Measurements from ENCODE around the gene RCAN2. TPM values are rescaled to one million over a fixed set of nuclear protein-coding genes. Genes with fewer than 3 reads are reported as not detected.

Gene RCAN2
- total and polyA plus RNA-seq, 9 of the 15 experiments (the other 6 are each of a cell fraction or from before 2014, with no cell fraction given): 0.04 TPM; not detected in 8

DNA sequence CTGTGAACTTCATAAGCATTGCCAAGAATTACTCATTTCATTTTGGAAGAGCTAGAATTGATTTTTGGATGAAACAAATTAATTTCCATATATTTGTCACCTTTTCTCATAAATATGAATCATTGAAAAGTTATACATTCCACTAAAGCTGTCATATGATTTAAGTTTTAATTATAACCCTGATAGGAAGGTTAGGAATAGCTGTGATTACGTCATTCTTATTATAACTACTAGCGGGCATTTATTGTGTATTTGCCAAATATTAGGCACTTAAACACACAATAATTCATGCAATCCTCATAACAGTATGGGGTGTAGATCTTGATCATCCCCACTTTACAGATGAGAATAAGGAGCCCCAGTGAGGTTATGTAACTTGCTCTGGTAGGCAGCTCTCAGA is 243.1 kb downstream of the RCAN2 start:
- CTCF ChIA-PET (ENCODE audit: low intra/inter-chr PET ratio): no interaction called here
- POLR2A ChIA-PET: no interaction called here
- Histone ChIP-seq H3K4me2 (ENCODE audit: insufficient read depth, low read length) (no peak overlapping the region), H3K4me3 (no peak overlapping the region), H3K9me1 (ENCODE audit: control insufficient read depth, insufficient read depth, low read length) (no peaks in the 10 kb centered on the region), H3K9ac (ENCODE audit: insufficient read depth in 1 of 2, low read depth in 2 of 2, low read length in 2 of 2) (no peak overlapping the region), H3K79me2 (ENCODE audit: control insufficient read depth, insufficient read depth, low read length) (no peaks in the 10 kb centered on the region), H3K36me3 (ENCODE audit: control insufficient read depth, insufficient read depth, low read length) (no peaks in the 10 kb centered on the region), H2AFZ (ENCODE audit: low read depth, low read length) (no peak overlapping the region), H3K4me1 (replicated peaks in 1 of 2; ENCODE audit: control insufficient read depth in 2 of 2, insufficient read depth in 2 of 2, low read length in 2 of 2) (no peaks in the 10 kb centered on the region), H4K20me1 (replicated peaks; ENCODE audit: control insufficient read depth, insufficient read depth, low read length) (no peaks in the 10 kb centered on the region), H3K9me3 (replicated peaks; ENCODE audit: control insufficient read depth, insufficient read depth, low read depth, low read length) (no peaks in the 10 kb centered on the region), H3K27ac (ENCODE audit: extremely low read depth, low read depth, low read length) (no peak overlapping the region), H3K27me3 (ENCODE audit: control insufficient read depth in 2 of 2, insufficient read depth in 2 of 2, low read length in 2 of 2) (no peaks in the 10 kb centered on the region)
- WGBS (ENCODE audit: insufficient coverage, low coverage, missing lambda C conversion rate): 0% methylated on average over 2 of the region's 2 CpGs
- no peak for FAIRE-seq
- no peak for ATAC-seq
- in situ Hi-C loops (cut with MboI): no loop called here
- TF ChIP-seq, protein P1, sequence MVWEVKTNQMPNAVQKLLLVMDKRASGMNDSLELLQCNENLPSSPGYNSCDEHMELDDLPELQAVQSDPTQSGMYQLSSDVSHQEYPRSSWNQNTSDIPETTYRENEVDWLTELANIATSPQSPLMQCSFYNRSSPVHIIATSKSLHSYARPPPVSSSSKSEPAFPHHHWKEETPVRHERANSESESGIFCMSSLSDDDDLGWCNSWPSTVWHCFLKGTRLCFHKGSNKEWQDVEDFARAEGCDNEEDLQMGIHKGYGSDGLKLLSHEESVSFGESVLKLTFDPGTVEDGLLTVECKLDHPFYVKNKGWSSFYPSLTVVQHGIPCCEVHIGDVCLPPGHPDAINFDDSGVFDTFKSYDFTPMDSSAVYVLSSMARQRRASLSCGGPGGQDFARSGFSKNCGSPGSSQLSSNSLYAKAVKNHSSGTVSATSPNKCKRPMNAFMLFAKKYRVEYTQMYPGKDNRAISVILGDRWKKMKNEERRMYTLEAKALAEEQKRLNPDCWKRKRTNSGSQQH (CRISPR knock-in tag; IDR thresholded peaks at IDR 0.05): no peak
- no peak for TF ChIP-seq CEBPG (CRISPR knock-in tag; IDR thresholded peaks at IDR 0.05)
- peak in 1 of 2 experiments; percentile 26; a peak in 1 of 4 replicates for TF ChIP-seq CEBPG (tag; conservative IDR thresholded peaks at IDR 0.05 in 1 of 2, IDR thresholded peaks at IDR 0.05 in 1 of 2)
- TF ChIP-seq, protein P2, sequence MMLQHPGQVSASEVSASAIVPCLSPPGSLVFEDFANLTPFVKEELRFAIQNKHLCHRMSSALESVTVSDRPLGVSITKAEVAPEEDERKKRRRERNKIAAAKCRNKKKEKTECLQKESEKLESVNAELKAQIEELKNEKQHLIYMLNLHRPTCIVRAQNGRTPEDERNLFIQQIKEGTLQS (IDR thresholded peaks at IDR 0.05): peak; percentile 46
- TF ChIP-seq, protein P2 (CRISPR knock-in tag; conservative IDR thresholded peaks at IDR 0.05): no peak
- TF ChIP-seq HIVEP1 (CRISPR knock-in tag; IDR thresholded peaks at IDR 0.05): no peak
- no peak for TF ChIP-seq YY1 (IDR thresholded peaks at IDR 0.05; ENCODE audit: borderline replicate concordance in 1 of 3, control insufficient read depth in 1 of 3, extremely low read depth in 1 of 3, insufficient read depth in 3 of 3, insufficient read length in 1 of 3, insufficient replicate concordance in 2 of 3, low read depth in 1 of 3, low read length in 2 of 3)
- no peak for DNase-seq (ENCODE audit: extremely low read depth in 1 of 4, low spot score in 3 of 4)
- no TSS peak for BruUV-seq (replicated peaks)
- intact Hi-C loops (cut with micrococcal nuclease): no loop called here

Data from K562 (cell line).